PC-9 (cell line): Measurements from ENCODE around the gene CCDC85A. TPM values are rescaled to one million over a fixed set of nuclear protein-coding genes. Genes with fewer than 3 reads are reported as not detected.

ENCODE experiments used
- BruUV-seq: library from RNA; stranded (reverse); fragments of 400-500 nt; replicated peaks from 2 replicates; lab custom pipeline; 2021; lab: Mats Ljungman, UMichigan
- CTCF ChIA-PET: fragments of 300-600 bp; sonication (Branson Sonifier 250); formaldehyde crosslinking; loops from one replicate; lab custom pipeline; 2022; ENCODE audit warnings: antibody characterized with exemption; lab: Charles Lee
- POLR2A ChIA-PET: fragments of 300-600 bp; sonication (Branson Sonifier 250); formaldehyde crosslinking; loops from one replicate; lab custom pipeline; 2022; ENCODE audit warnings: antibody characterized with exemption; ENCODE audit not compliant: unreplicated experiment; lab: Charles Lee
- DNase-seq, 2 experiments: peaks; one replicate each; pipeline versions ENCODE4 v3.0.0 to v3.0.0-alpha.2; 2015 to 2022; ENCODE audit warnings: mixed read lengths in 1 of 2
- H2AFZ ChIP-seq: fragments of 200-600 bp; sonication (generic); 2 replicates; pipeline ENCODE4 v1.8.1; 2017; ENCODE audit warnings: antibody characterized with exemption
- H3F3A ChIP-seq: fragments of 200-600 bp; sonication (generic); 2 replicates; pipeline ENCODE4 v1.8.1; 2017; ENCODE audit warnings: antibody characterized with exemption, mild to moderate bottlenecking, low read depth; ENCODE audit not compliant: insufficient read depth
- H3K27ac ChIP-seq: fragments of 200-600 bp; sonication (generic); 2 replicates; pipeline ENCODE4 v1.6.1; 2016; ENCODE audit warnings: mixed run types
- H3K27me3 ChIP-seq: fragments of 200-600 bp; sonication (generic); 2 replicates; pipeline ENCODE4 v1.6.1; 2016; ENCODE audit warnings: low read depth, mixed run types; ENCODE audit not compliant: insufficient read depth
- H3K36me3 ChIP-seq: fragments of 200-600 bp; sonication (generic); 2 replicates; pipeline ENCODE4 v1.6.1; 2016; ENCODE audit warnings: low read depth, mixed run types
- H3K4me1 ChIP-seq: fragments of 200-600 bp; sonication (generic); replicated peaks from 2 replicates; pipeline ENCODE4 v1.6.1; 2016; ENCODE audit warnings: mixed run types; ENCODE audit not compliant: insufficient read depth
- H3K4me2 ChIP-seq: fragments of 200-600 bp; sonication (generic); 2 replicates; pipeline ENCODE4 v1.6.1; 2017; ENCODE audit warnings: mixed run types
- H3K4me3 ChIP-seq: fragments of 200-600 bp; sonication (generic); 2 replicates; pipeline ENCODE4 v1.6.1; 2016; ENCODE audit warnings: mixed run types
- H3K79me2 ChIP-seq: fragments of 200-600 bp; sonication (generic); 2 replicates; pipeline ENCODE4 v1.6.1; 2017; ENCODE audit warnings: low read depth, mixed run types
- H3K9me2 ChIP-seq: fragments of 200-600 bp; sonication (generic); 2 replicates; pipeline ENCODE4 v1.8.1; 2017; ENCODE audit warnings: mild to moderate bottlenecking; ENCODE audit not compliant: insufficient read depth
- H3K9me3 ChIP-seq: fragments of 200-600 bp; sonication (generic); 2 replicates; pipeline ENCODE4 v1.8.1; 2016; ENCODE audit warnings: low read depth; ENCODE audit not compliant: insufficient read depth
- H4K20me1 ChIP-seq: fragments of 200-600 bp; sonication (generic); 2 replicates; pipeline ENCODE4 v1.8.1; 2017; ENCODE audit not compliant: insufficient read depth
- CTCF ChIP-seq: fragments of 200-600 bp; sonication (generic); conservative IDR thresholded peaks from 2 replicates; pipeline ENCODE4 v1.6.1; 2017; ENCODE audit warnings: mixed run types, antibody characterized with exemption, mild to moderate bottlenecking, moderate library complexity
- EZH2 ChIP-seq: fragments of 200-600 bp; sonication (generic); IDR thresholded peaks from 2 replicates; pipeline ENCODE4 v1.8.0; 2017; ENCODE audit warnings: antibody characterized with exemption, low read depth
- intact Hi-C: fragments of 100-400 bp; cut with micrococcal nuclease; formaldehyde crosslinking; loops from one replicate; pipeline ENCODE4 v1.10.0; 2022; ENCODE audit not compliant: unreplicated experiment
- total RNA-seq: library from RNA; stranded (reverse); gene quantifications from 2 replicates; pipeline ENCODE4 v1.2.3, GENCODE V29; 2021

CCDC85A gene
- total RNA-seq, 1 experiment from 2014 or later = not detected

- intact Hi-C loops = no loop called here
- no peak for DNase-seq
- no peaks in the 10 kb centered on the region for H3K9me2 ChIP-seq
- no peaks in the 10 kb centered on the region for H3K79me2 ChIP-seq
- H3K4me3 ChIP-seq = no peak overlapping the region
- H3F3A ChIP-seq = no peaks in the 10 kb centered on the region
- CTCF ChIA-PET = no interaction called here
- no peak for TF ChIP-seq CTCF
- no peak for TF ChIP-seq EZH2
- H3K4me1 ChIP-seq = no peaks in the 10 kb centered on the region
- no TSS peak for BruUV-seq
- H3K27ac ChIP-seq = no peak overlapping the region
- H3K36me3 ChIP-seq = no peaks in the 10 kb centered on the region
- POLR2A ChIA-PET = no interaction called here
- no peaks in the 10 kb centered on the region for H4K20me1 ChIP-seq
- no peaks in the 10 kb centered on the region for H3K9me3 ChIP-seq
- H3K4me2 ChIP-seq = no peak overlapping the region
- H3K27me3 ChIP-seq = 0 out of 2 replicates have a peak, but pooled peaks cover 6% of the 10 kb centered on the region
- no peak overlapping the region for H2AFZ ChIP-seq
Measured at GRCh38 chr2:56169521-56169920, 14.3 kb upstream of the CCDC85A start.

- H3K36me3 ChIP-seq = no peaks in the 10 kb centered on the region
- H3K4me3 ChIP-seq = no peak overlapping the region
- no peak for TF ChIP-seq CTCF
- no peak for TF ChIP-seq EZH2
- POLR2A ChIA-PET = no interaction called here
- no TSS peak for BruUV-seq
- CTCF ChIA-PET = no interaction called here
- no peaks in the 10 kb centered on the region for H3K9me3 ChIP-seq
- H4K20me1 ChIP-seq = no peaks in the 10 kb centered on the region
- H3F3A ChIP-seq = no peaks in the 10 kb centered on the region
- no peak overlapping the region for H3K4me2 ChIP-seq
- no peaks in the 10 kb centered on the region for H3K79me2 ChIP-seq
- intact Hi-C loops = no loop called here
- no peaks in the 10 kb centered on the region for H3K9me2 ChIP-seq
- no peaks in the 10 kb centered on the region for H3K4me1 ChIP-seq
- DNase-seq = no peak
- H3K27me3 ChIP-seq = 0 out of 2 replicates have a peak, but pooled peaks cover 6% of the 10 kb centered on the region
- H2AFZ ChIP-seq = no peak overlapping the region
- H3K27ac ChIP-seq = no peak overlapping the region
Measured at GRCh38 chr2:56170504-56170903, 13.3 kb upstream of the CCDC85A start.

- Histone ChIP-seq H3K27ac (no peak overlapping the region), H3K4me1 (no peaks in the 10 kb centered on the region), H3K27me3 (0 out of 2 replicates have a peak, but pooled peaks cover 6% of the 10 kb centered on the region), H2AFZ (no peak overlapping the region), H3K4me3 (no peak overlapping the region), H3K36me3 (no peaks in the 10 kb centered on the region), H3K9me3 (no peaks in the 10 kb centered on the region), H3K9me2 (no peaks in the 10 kb centered on the region), H4K20me1 (no peaks in the 10 kb centered on the region), H3K79me2 (no peaks in the 10 kb centered on the region), H3K4me2 (no peak overlapping the region), H3F3A (no peaks in the 10 kb centered on the region)
- DNase-seq = no peak
- BruUV-seq = no TSS peak
- ChIA-PET CTCF (no interaction called here), POLR2A (interaction anchor here (0.6 kb wide), 1 partner anchor 1469 kb away, joined by 6 read pairs; no protein-coding TSS in a partner anchor)
- TF ChIP-seq CTCF (no peak), EZH2 (no peak)
- intact Hi-C loops = no loop called here
Measured at GRCh38 chr2:56170988-56171387, 12.8 kb upstream of the CCDC85A start.
